GM12878 (cell line): ENCODE data around the gene MRGPRF.

Experiments used
- NFYB ChIP-seq: IDR thresholded peaks from 2 replicates; pipeline ENCODE4 v1.6.1; 2011; ENCODE audit warnings: low read depth, mild to moderate bottlenecking, low read length, improper control_type of control experiment, moderate library complexity; ENCODE audit not compliant: insufficient read depth
- POLR2A ChIP-seq: IDR thresholded peaks from 2 replicates; pipeline ENCODE4 v1.6.1; 2011; ENCODE audit warnings: low read depth, mild to moderate bottlenecking, low read length
- TARDBP ChIP-seq: IDR thresholded peaks from 2 replicates; pipeline ENCODE4 v1.6.1; 2016; ENCODE audit warnings: borderline replicate concordance
- ZNF274 ChIP-seq: IDR thresholded peaks from one replicate; pipeline ENCODE4 v1.8.0; 2011; ENCODE audit not compliant: insufficient read length, insufficient read depth
- TF ChIP-seq, protein P1 (sequence below), 3 experiments: IDR thresholded peaks in 2 of 3; conservative IDR thresholded peaks in 1 of 3; 2 replicates each; pipeline ENCODE4 v1.5.1; 2011; ENCODE audit warnings: low read depth in 3 of 3, low read length in 3 of 3, mild to moderate bottlenecking in 3 of 3, control low read depth in 2 of 3, moderate library complexity in 2 of 3, inconsistent platforms in 1 of 3, mixed read lengths in 1 of 3; ENCODE audit not compliant: control insufficient read depth in 2 of 3, insufficient read depth in 1 of 3; ENCODE audit errors: extremely low read depth in 1 of 3

DNA sequence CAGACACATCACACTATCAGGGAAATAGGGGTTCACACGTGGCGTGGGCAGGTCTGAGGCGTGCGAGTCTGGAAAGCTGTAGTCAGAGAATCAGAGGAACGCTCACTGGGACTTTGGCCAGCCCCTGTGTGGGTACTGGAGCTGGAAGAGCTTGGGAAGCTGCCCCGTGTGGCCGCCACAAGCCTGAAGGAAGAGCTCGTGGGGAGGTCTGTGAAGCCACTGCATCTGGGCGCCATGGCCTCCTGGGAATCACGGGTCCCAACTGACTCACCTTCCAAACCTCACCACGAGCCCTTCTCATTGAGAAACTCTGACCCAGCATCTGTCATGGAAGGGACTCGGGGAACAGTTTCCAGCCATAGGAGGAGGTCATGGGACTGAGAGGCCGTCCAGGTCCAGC is 5.9 kb upstream of the MRGPRF start:
- TF ChIP-seq ZNF274 (no peak), POLR2A (no peak), TARDBP (no peak), NFYB (no peak)
- TF ChIP-seq, protein P1, sequence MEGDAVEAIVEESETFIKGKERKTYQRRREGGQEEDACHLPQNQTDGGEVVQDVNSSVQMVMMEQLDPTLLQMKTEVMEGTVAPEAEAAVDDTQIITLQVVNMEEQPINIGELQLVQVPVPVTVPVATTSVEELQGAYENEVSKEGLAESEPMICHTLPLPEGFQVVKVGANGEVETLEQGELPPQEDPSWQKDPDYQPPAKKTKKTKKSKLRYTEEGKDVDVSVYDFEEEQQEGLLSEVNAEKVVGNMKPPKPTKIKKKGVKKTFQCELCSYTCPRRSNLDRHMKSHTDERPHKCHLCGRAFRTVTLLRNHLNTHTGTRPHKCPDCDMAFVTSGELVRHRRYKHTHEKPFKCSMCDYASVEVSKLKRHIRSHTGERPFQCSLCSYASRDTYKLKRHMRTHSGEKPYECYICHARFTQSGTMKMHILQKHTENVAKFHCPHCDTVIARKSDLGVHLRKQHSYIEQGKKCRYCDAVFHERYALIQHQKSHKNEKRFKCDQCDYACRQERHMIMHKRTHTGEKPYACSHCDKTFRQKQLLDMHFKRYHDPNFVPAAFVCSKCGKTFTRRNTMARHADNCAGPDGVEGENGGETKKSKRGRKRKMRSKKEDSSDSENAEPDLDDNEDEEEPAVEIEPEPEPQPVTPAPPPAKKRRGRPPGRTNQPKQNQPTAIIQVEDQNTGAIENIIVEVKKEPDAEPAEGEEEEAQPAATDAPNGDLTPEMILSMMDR (IDR thresholded peaks at IDR 0.05 in 2 of 3, conservative IDR thresholded peaks at IDR 0.05 in 1 of 3; ENCODE audit: control insufficient read depth in 2 of 3, extremely low read depth in 1 of 3, insufficient read depth in 1 of 3, low read depth in 3 of 3, low read length in 3 of 3), result no peak
